ENCODE measurements around the gene RXRA. TPM values are rescaled to one million over a fixed set of nuclear protein-coding genes. Genes with fewer than 3 reads are reported as not detected.

The RXRA gene
- total and polyA plus RNA-seq, 2 of the 4 experiments (the other 2 are of a cell fraction), result 7.5 to 17.9 TPM

DNA sequence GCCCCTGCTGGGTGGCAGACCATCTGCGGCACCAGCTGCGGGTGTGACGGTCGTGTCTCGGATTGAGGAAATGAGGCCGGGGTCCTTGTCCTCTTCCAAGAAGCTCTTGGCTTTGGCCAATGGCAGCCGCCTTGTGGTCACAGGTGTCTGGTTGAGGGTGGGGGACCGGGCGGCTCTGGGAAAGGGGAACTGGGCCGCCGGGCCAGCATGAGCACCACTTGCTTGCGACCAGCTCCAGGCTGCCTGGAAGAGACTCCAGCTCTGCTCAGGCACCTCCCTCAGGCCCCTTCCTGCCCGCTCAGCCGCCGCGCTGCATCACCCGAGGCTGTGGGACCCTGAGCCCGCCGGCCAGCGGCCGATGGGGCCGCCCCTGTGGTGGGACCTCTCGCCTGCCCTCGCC, 59.7 kb downstream of the RXRA start:
- Histone ChIP-seq H3K9ac (ENCODE audit: low read depth, low read length) (no peak overlapping the region), H2AK9ac (replicated peaks; ENCODE audit: low read depth, low read length, poor library complexity) (no peak overlapping the region), H3K4me3 (ENCODE audit: insufficient read depth, low read depth, low read length) (no peak overlapping the region), H4K5ac (ENCODE audit: low read depth, low read length) (no peak overlapping the region), H3K27ac (ENCODE audit: insufficient read depth, low read length) (no peak overlapping the region), H3K56ac (ENCODE audit: extremely low read depth, insufficient read depth, low read length) (no peak overlapping the region), H2BK15ac (ENCODE audit: low read depth, low read length) (no peak overlapping the region), H4K8ac (ENCODE audit: low read depth in 2 of 2, low read length in 2 of 2) (no peak overlapping the region), H2AK5ac (ENCODE audit: low read depth, low read length) (no peak overlapping the region), H2AFZ (replicated peaks; ENCODE audit: low read length, poor library complexity) (no peak overlapping the region), H3K18ac (ENCODE audit: low read depth, low read length) (no peak overlapping the region), H3K14ac (replicated peaks; ENCODE audit: low read depth, low read length) (no peak overlapping the region), H3K4me2 (ENCODE audit: low read depth, low read length) (no peak overlapping the region), H3K23ac (ENCODE audit: low read depth, low read length) (no peak overlapping the region), H3K9me1 (ENCODE audit: insufficient read depth, low read length) (peaks cover 19% of the 10 kb centered on the region), H4K20me1 (ENCODE audit: insufficient read depth, low read length) (peaks cover 100% of the 10 kb centered on the region), H4K91ac (ENCODE audit: insufficient read depth, low read depth, low read length) (no peak overlapping the region), H3K27me3 (ENCODE audit: control insufficient read depth, insufficient read depth, low read length) (no peaks in the 10 kb centered on the region), H3K4me1 (ENCODE audit: control insufficient read depth, insufficient read depth, low read length) (peaks cover 23% of the 10 kb centered on the region), H3K79me1 (ENCODE audit: low read depth in 1 of 2, low read length in 2 of 2) (peaks cover 14 to 89% of the 10 kb centered on the region in 2 experiments), H3K36me3 (ENCODE audit: control insufficient read depth, insufficient read depth, low read length) (no peaks in the 10 kb centered on the region), H3K9me3 (ENCODE audit: control insufficient read depth, insufficient read depth, low read length) (no peaks in the 10 kb centered on the region), H2BK120ac (ENCODE audit: low read depth, low read length) (no peak overlapping the region), H2BK20ac (ENCODE audit: low read depth, low read length) (no peak overlapping the region), H2BK5ac (ENCODE audit: low read depth, low read length, poor library complexity, severe bottlenecking) (no peak overlapping the region), H3K4ac (ENCODE audit: low read depth, low read length) (no peak overlapping the region)
- in situ Hi-C loops (cut with MboI; ENCODE audit: low sequenced_read_pairs) (no loop called here), dilution Hi-C loops (cut with HindIII; ENCODE audit: low sequenced_read_pairs, unreplicated experiment) (no loop called here), intact Hi-C loops (cut with micrococcal nuclease) (no loop called here)
- BruUV-seq (replicated peaks), result no TSS peak
- ChIA-PET POLR2A (ENCODE audit: unreplicated experiment) (no interaction called here), CTCF (no interaction called here)
- TF ChIP-seq RCOR1 (IDR thresholded peaks at IDR 0.05; ENCODE audit: insufficient replicate concordance, low read length), result no peak
- TF ChIP-seq, protein P1, sequence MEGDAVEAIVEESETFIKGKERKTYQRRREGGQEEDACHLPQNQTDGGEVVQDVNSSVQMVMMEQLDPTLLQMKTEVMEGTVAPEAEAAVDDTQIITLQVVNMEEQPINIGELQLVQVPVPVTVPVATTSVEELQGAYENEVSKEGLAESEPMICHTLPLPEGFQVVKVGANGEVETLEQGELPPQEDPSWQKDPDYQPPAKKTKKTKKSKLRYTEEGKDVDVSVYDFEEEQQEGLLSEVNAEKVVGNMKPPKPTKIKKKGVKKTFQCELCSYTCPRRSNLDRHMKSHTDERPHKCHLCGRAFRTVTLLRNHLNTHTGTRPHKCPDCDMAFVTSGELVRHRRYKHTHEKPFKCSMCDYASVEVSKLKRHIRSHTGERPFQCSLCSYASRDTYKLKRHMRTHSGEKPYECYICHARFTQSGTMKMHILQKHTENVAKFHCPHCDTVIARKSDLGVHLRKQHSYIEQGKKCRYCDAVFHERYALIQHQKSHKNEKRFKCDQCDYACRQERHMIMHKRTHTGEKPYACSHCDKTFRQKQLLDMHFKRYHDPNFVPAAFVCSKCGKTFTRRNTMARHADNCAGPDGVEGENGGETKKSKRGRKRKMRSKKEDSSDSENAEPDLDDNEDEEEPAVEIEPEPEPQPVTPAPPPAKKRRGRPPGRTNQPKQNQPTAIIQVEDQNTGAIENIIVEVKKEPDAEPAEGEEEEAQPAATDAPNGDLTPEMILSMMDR (conservative IDR thresholded peaks at IDR 0.05; ENCODE audit: low read depth, low read length), result no peak
- TF ChIP-seq, protein P2, sequence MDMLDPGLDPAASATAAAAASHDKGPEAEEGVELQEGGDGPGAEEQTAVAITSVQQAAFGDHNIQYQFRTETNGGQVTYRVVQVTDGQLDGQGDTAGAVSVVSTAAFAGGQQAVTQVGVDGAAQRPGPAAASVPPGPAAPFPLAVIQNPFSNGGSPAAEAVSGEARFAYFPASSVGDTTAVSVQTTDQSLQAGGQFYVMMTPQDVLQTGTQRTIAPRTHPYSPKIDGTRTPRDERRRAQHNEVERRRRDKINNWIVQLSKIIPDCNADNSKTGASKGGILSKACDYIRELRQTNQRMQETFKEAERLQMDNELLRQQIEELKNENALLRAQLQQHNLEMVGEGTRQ (IDR thresholded peaks at IDR 0.05; ENCODE audit: low read depth, low read length), result no peak
- TF ChIP-seq BHLHE40 (IDR thresholded peaks at IDR 0.05; ENCODE audit: low read depth, low read length), result no peak
- TF ChIP-seq CEBPB (IDR thresholded peaks at IDR 0.05; ENCODE audit: low read depth, low read length), result no peak
- TF ChIP-seq MAFK (IDR thresholded peaks at IDR 0.05; ENCODE audit: low read depth, low read length), result no peak
- TF ChIP-seq POLR2A (IDR thresholded peaks at IDR 0.05; ENCODE audit: low read depth, low read length), result no peak
- TF ChIP-seq, protein P3, sequence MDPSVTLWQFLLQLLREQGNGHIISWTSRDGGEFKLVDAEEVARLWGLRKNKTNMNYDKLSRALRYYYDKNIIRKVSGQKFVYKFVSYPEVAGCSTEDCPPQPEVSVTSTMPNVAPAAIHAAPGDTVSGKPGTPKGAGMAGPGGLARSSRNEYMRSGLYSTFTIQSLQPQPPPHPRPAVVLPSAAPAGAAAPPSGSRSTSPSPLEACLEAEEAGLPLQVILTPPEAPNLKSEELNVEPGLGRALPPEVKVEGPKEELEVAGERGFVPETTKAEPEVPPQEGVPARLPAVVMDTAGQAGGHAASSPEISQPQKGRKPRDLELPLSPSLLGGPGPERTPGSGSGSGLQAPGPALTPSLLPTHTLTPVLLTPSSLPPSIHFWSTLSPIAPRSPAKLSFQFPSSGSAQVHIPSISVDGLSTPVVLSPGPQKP (IDR thresholded peaks at IDR 0.05; ENCODE audit: borderline replicate concordance, low read depth, low read length), result no peak
- no peak for TF ChIP-seq MAZ (IDR thresholded peaks at IDR 0.05; ENCODE audit: borderline replicate concordance, low read depth, low read length)
- TF ChIP-seq NFE2L2 (IDR thresholded peaks at IDR 0.05; ENCODE audit: low read depth, low read length), result no peak
- TF ChIP-seq CHD1 (IDR thresholded peaks at IDR 0.05; ENCODE audit: low read depth, low read length), result no peak
- TF ChIP-seq RAD21 (IDR thresholded peaks at IDR 0.05; ENCODE audit: low read length), result no peak
- TF ChIP-seq MXI1 (IDR thresholded peaks at IDR 0.05; ENCODE audit: borderline replicate concordance, low read depth, low read length), result no peak
- no peak for TF ChIP-seq SMC3 (IDR thresholded peaks at IDR 0.05; ENCODE audit: low read depth, low read length)
- no peak for TF ChIP-seq RFX5 (IDR thresholded peaks at IDR 0.05; ENCODE audit: low read depth, low read length)
- TF ChIP-seq FOS (IDR thresholded peaks at IDR 0.05; ENCODE audit: low read depth, low read length), result no peak
- ATAC-seq (ENCODE audit: low read depth), result no peak
- DNase-seq, result no peak
- WGBS, 2 experiments (ENCODE audit: extremely low coverage in 2 of 2, insufficient read length in 1 of 2), result 89% methylated on average over 9 of the region's 24 CpGs; no CpG with 5 or more reads in 1 of the 2 experiments
